HepG2 (cell line): Measurements from ENCODE around the gene SENP5. TPM values are rescaled to one million over a fixed set of nuclear protein-coding genes. Genes with fewer than 3 reads are reported as not detected.
A peak's percentile ranks its signal among the peaks of the same experiment; 100 is the strongest.

Experiments
- ESRRA ChIP-seq: sonication (generic); formaldehyde crosslinking; IDR thresholded peaks from 2 replicates; pipeline ENCODE4 v1.5.1; 2020; ENCODE audit warnings: mild to moderate bottlenecking, low read depth, missing genetic modification reagents
- FIP1L1 ChIP-seq: fragments of 200-400 bp; formaldehyde crosslinking; IDR thresholded peaks from 2 replicates; pipeline ENCODE4 v1.6.1; 2018; ENCODE audit warnings: low read depth, mild to moderate bottlenecking, low read length, moderate library complexity, borderline replicate concordance; ENCODE audit not compliant: insufficient read depth
- HCFC1 ChIP-seq: fragments of 150-350 bp; IDR thresholded peaks from 2 replicates; pipeline ENCODE4 v1.6.1; 2014; ENCODE audit warnings: low read depth, low read length
- MEIS2 ChIP-seq: sonication (generic); formaldehyde crosslinking; IDR thresholded peaks from 2 replicates; pipeline ENCODE4 v1.9.0; 2021; ENCODE audit warnings: mild to moderate bottlenecking, missing genetic modification reagents
- MXD4 ChIP-seq: IDR thresholded peaks from 2 replicates; pipeline ENCODE4 v1.6.1; 2016; ENCODE audit warnings: mild to moderate bottlenecking, missing biosample characterization, missing genetic modification reagents
- TAF1 ChIP-seq: sonication (generic); formaldehyde crosslinking; IDR thresholded peaks from 2 replicates; pipeline ENCODE4 v1.4.0; 2020; ENCODE audit warnings: missing genetic modification reagents
- XRCC5 ChIP-seq: fragments of 200-400 bp; formaldehyde crosslinking; optimal IDR thresholded peaks from 2 replicates; pipeline ENCODE3; 2017; ENCODE audit warnings: mild to moderate bottlenecking, low read length
- ZBTB1 ChIP-seq: sonication (generic); formaldehyde crosslinking; IDR thresholded peaks from 2 replicates; pipeline ENCODE4 v1.4.0; 2020; ENCODE audit warnings: missing genetic modification reagents, borderline replicate concordance
- ZFX ChIP-seq: sonication (generic); formaldehyde crosslinking; IDR thresholded peaks from 2 replicates; pipeline ENCODE4 v1.4.0; 2020; ENCODE audit warnings: mild to moderate bottlenecking, low read depth, missing genetic modification reagents, moderate library complexity
- ZNF510 ChIP-seq: sonication (generic); formaldehyde crosslinking; IDR thresholded peaks from 2 replicates; pipeline ENCODE4 v1.4.0; 2020; ENCODE audit warnings: low read depth, mild to moderate bottlenecking, missing genetic modification reagents
- ZNF773 ChIP-seq: sonication (generic); formaldehyde crosslinking; IDR thresholded peaks from 2 replicates; pipeline ENCODE4 v1.4.0; 2020; ENCODE audit warnings: missing genetic modification reagents, borderline replicate concordance
- ZNF781 ChIP-seq: sonication (generic); formaldehyde crosslinking; IDR thresholded peaks from 2 replicates; pipeline ENCODE4 v1.5.1; 2020; ENCODE audit warnings: borderline replicate concordance, mild to moderate bottlenecking, missing genetic modification reagents; ENCODE audit errors: not compliant biosample characterization
- polyA plus RNA-seq, 8 experiments: library from polyadenylated mRNA; depleted of rRNA in 3 of 8; stranded (reverse) in 7 of 8; unstranded in 1 of 8; fragments of >200 nt; fragmentation: Illumina TruSeq in 4 of 8; extraction: Trizol in 4 of 8; gene quantifications; 2 replicates each; pipeline versions ENCODE4 v1.2.1 to v1.2.3, GENCODE V29; 2011 to 2016; ENCODE audit warnings: low read depth in 4 of 8, missing spikeins in 1 of 8, mixed read lengths in 1 of 8; ENCODE audit not compliant: insufficient read depth in 1 of 8
- total RNA-seq, 5 experiments: library from RNA; depleted of rRNA; stranded (reverse); fragments of >200 nt; fragmentation: Illumina TruSeq; extraction: Trizol; gene quantifications; 2 replicates each; pipeline ENCODE4 v1.2.3, GENCODE V29; 2016; ENCODE audit warnings: low read depth in 1 of 5
- TF ChIP-seq, protein P1 (sequence below): sonication (generic); formaldehyde crosslinking; IDR thresholded peaks from 2 replicates; pipeline ENCODE4 v1.4.0; 2020; ENCODE audit warnings: missing genetic modification reagents, mild to moderate bottlenecking, borderline replicate concordance
- TF ChIP-seq, protein P2 (sequence below): sonication (generic); formaldehyde crosslinking; IDR thresholded peaks from 2 replicates; pipeline ENCODE4 v1.5.1; 2020; ENCODE audit warnings: missing genetic modification reagents, mild to moderate bottlenecking, borderline replicate concordance
- TF ChIP-seq, protein P3 (sequence below): sonication (generic); formaldehyde crosslinking; IDR thresholded peaks from 2 replicates; pipeline ENCODE4 v1.5.1; 2020; ENCODE audit warnings: missing genetic modification reagents, mild to moderate bottlenecking, borderline replicate concordance
- TF ChIP-seq, protein P4 (sequence below): sonication (generic); formaldehyde crosslinking; IDR thresholded peaks from 2 replicates; pipeline ENCODE4 v1.4.0; 2020; ENCODE audit warnings: missing genetic modification reagents
- TF ChIP-seq, protein P5 (sequence below): sonication (generic); formaldehyde crosslinking; conservative IDR thresholded peaks from 2 replicates; pipeline ENCODE4 v1.8.0; 2022; ENCODE audit warnings: mild to moderate bottlenecking, moderate library complexity, missing genetic modification reagents
- TF ChIP-seq, protein P6 (sequence below): sonication (generic); formaldehyde crosslinking; IDR thresholded peaks from 2 replicates; pipeline ENCODE4 v1.4.0; 2020; ENCODE audit warnings: mild to moderate bottlenecking, missing genetic modification reagents

Gene SENP5
- total and polyA plus RNA-seq, 2 of the 13 experiments (the other 11 are each of a cell fraction or from before 2014, with no cell fraction given) = 17.6 to 30.9 TPM

DNA sequence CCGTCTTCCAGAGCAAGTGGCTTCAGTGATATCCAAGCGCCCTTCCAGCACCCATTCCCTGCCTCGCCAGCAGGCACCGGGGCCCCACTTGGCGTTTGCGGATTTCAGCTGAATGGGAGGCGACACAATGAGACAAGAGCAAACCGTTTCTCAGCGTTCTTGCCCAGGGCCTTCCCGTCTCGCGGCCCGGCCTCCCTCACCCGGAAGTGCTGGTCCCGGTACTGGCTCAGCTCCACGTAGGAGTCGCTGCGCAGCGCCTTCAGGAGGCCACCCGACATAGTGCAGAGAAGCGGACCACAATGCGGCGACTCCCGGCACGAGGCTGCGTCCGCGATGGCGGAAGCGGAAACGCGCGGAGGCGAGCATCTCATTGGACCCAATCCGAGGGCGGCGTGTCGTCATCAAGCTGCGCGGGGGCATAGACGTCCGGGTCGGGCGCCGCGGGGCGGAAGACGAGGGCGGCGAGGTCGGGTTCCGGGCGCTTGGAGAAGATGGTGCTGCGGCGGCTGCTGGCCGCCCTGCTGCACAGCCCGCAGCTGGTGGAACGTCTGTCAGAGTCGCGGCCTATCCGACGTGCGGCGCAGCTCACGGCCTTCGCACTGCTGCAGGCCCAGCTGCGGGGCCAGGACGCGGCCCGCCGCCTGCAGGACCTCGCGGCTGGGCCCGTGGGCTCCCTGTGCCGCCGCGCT, 74.7 kb downstream of the SENP5 start, which contains the start of gene NCBP2 (continued):
- TF ChIP-seq, protein P1, sequence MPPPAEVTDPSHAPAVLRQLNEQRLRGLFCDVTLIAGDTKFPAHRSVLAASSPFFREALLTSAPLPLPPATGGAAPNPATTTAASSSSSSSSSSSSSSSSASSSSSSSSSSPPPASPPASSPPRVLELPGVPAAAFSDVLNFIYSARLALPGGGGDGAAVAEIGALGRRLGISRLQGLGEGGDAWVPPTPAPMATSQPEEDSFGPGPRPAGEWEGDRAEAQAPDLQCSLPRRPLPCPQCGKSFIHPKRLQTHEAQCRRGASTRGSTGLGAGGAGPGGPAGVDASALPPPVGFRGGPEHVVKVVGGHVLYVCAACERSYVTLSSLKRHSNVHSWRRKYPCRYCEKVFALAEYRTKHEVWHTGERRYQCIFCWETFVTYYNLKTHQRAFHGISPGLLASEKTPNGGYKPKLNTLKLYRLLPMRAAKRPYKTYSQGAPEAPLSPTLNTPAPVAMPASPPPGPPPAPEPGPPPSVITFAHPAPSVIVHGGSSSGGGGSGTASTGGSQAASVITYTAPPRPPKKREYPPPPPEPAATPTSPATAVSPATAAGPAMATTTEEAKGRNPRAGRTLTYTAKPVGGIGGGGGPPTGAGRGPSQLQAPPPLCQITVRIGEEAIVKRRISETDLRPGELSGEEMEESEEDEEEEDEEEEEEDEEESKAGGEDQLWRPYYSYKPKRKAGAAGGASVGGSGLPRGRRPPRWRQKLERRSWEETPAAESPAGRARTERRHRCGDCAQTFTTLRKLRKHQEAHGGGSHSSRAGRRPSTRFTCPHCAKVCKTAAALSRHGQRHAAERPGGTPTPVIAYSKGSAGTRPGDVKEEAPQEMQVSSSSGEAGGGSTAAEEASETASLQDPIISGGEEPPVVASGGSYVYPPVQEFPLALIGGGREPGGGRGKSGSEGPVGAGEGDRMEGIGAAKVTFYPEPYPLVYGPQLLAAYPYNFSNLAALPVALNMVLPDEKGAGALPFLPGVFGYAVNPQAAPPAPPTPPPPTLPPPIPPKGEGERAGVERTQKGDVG (CRISPR knock-in tag) = peak; percentile 92
- TF ChIP-seq, protein P2, sequence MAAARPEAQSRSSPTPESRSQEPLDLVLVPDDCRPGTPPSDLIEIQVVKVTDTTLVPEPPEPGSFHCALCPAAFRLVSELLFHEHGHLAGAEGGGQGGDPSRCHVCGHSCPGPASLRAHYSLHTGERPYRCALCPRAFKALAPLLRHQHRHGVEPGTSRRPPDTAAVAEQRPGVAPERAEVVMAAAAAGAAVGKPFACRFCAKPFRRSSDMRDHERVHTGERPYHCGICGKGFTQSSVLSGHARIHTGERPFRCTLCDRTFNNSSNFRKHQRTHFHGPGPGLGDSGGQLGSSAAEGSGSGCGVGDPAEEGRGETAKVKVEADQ = peak; percentile 88
- TF ChIP-seq ZFX (CRISPR knock-in tag) (peak; percentile 96), XRCC5 (peak; percentile 94), ZNF510 (0 out of 2 replicates have a peak, but pooled peaks have one; percentile 58), ZNF781 (peak; percentile 69), FIP1L1 (0 out of 2 replicates have a peak, but pooled peaks have one; percentile 29), ZNF773 (CRISPR knock-in tag) (no peak), HCFC1 (peak; percentile 75), ESRRA (CRISPR knock-in tag) (peak; percentile 92), MEIS2 (CRISPR knock-in tag) (no peak), MXD4 (CRISPR knock-in tag) (peak; percentile 96), ZBTB1 (CRISPR knock-in tag) (0 out of 2 replicates have a peak, but pooled peaks have one; percentile 56), TAF1 (CRISPR knock-in tag) (peak; percentile 97)
- TF ChIP-seq, protein P3, sequence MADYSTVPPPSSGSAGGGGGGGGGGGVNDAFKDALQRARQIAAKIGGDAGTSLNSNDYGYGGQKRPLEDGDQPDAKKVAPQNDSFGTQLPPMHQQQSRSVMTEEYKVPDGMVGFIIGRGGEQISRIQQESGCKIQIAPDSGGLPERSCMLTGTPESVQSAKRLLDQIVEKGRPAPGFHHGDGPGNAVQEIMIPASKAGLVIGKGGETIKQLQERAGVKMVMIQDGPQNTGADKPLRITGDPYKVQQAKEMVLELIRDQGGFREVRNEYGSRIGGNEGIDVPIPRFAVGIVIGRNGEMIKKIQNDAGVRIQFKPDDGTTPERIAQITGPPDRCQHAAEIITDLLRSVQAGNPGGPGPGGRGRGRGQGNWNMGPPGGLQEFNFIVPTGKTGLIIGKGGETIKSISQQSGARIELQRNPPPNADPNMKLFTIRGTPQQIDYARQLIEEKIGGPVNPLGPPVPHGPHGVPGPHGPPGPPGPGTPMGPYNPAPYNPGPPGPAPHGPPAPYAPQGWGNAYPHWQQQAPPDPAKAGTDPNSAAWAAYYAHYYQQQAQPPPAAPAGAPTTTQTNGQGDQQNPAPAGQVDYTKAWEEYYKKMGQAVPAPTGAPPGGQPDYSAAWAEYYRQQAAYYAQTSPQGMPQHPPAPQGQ = 0 out of 2 replicates have a peak, but pooled peaks have one; percentile 17
- TF ChIP-seq, protein P4, sequence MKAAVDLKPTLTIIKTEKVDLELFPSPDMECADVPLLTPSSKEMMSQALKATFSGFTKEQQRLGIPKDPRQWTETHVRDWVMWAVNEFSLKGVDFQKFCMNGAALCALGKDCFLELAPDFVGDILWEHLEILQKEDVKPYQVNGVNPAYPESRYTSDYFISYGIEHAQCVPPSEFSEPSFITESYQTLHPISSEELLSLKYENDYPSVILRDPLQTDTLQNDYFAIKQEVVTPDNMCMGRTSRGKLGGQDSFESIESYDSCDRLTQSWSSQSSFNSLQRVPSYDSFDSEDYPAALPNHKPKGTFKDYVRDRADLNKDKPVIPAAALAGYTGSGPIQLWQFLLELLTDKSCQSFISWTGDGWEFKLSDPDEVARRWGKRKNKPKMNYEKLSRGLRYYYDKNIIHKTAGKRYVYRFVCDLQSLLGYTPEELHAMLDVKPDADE (CRISPR knock-in tag) = no peak; the same call in 1 of the 2 replicates
- TF ChIP-seq, protein P5, sequence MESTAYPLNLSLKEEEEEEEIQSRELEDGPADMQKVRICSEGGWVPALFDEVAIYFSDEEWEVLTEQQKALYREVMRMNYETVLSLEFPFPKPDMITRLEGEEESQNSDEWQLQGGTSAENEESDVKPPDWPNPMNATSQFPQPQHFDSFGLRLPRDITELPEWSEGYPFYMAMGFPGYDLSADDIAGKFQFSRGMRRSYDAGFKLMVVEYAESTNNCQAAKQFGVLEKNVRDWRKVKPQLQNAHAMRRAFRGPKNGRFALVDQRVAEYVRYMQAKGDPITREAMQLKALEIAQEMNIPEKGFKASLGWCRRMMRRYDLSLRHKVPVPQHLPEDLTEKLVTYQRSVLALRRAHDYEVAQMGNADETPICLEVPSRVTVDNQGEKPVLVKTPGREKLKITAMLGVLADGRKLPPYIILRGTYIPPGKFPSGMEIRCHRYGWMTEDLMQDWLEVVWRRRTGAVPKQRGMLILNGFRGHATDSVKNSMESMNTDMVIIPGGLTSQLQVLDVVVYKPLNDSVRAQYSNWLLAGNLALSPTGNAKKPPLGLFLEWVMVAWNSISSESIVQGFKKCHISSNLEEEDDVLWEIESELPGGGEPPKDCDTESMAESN = peak; percentile 85; the same call in 1 of the 2 replicates
- TF ChIP-seq, protein P6, sequence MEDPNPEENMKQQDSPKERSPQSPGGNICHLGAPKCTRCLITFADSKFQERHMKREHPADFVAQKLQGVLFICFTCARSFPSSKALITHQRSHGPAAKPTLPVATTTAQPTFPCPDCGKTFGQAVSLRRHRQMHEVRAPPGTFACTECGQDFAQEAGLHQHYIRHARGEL (CRISPR knock-in tag) = peak; percentile 86; the same call in 1 of the 2 replicates
